Colonic mucosa (tissue), 4 donors: ENCODE results near the gene ATP2A3. TPM values are rescaled to one million over a fixed set of nuclear protein-coding genes. Genes with fewer than 3 reads are reported as not detected.

Experiments used
- DNase-seq: peaks from one replicate; pipeline ENCODE4 v3.0.0-alpha.2; 2020
- H3K27ac ChIP-seq: fragments of 200-600 bp; one replicate; pipeline ENCODE4 v1.8.0; 2021
- H3K27me3 ChIP-seq: fragments of 200-600 bp; one replicate; pipeline ENCODE4 v1.8.0; 2021
- H3K36me3 ChIP-seq: fragments of 200-600 bp; one replicate; pipeline ENCODE4 v1.8.0; 2021
- H3K4me1 ChIP-seq: fragments of 200-600 bp; one replicate; pipeline ENCODE4 v1.8.0; 2021; ENCODE audit warnings: mild to moderate bottlenecking
- H3K4me3 ChIP-seq: fragments of 200-600 bp; one replicate; pipeline ENCODE4 v1.8.0; 2021
- H3K9ac ChIP-seq, 2 donors: one replicate each; pipeline ENCODE4 v1.7.0; 2013; ENCODE audit warnings: control low read depth in 2 of 2, low read depth in 2 of 2, low read length in 2 of 2
- H3K9me3 ChIP-seq: fragments of 200-600 bp; one replicate; pipeline ENCODE4 v1.8.0; 2021
- intact Hi-C: fragments of 100-400 bp; cut with DNase I; formaldehyde crosslinking; loops from one replicate; pipeline ENCODE4 v1.14.1; 2022
- total RNA-seq, 2 donors: library from RNA; stranded (reverse); fragmentation: NEBNext Ultra II Directional in 1 of 2; extraction: Animal tissue kit (Norgen Biotek cat#: 25700) in 1 of 2; gene quantifications; one replicate each; pipeline ENCODE4 v1.2.1, GENCODE V29; 2021
- TF ChIP-seq, protein P1 (sequence below): fragments of 200-600 bp; IDR thresholded peaks from one replicate; pipeline ENCODE4 v1.8.0; 2022; ENCODE audit warnings: antibody characterized with exemption, mild to moderate bottlenecking
- donor health status: healthy.
- donor health status: DM: no; HTN: no; CAD: no.
- donor health status: DM: no; HTN: no; CAD: no.

ATP2A3 gene
- total RNA-seq, 2 donors from 2014 or later, result 197 to 308 TPM

DNA sequence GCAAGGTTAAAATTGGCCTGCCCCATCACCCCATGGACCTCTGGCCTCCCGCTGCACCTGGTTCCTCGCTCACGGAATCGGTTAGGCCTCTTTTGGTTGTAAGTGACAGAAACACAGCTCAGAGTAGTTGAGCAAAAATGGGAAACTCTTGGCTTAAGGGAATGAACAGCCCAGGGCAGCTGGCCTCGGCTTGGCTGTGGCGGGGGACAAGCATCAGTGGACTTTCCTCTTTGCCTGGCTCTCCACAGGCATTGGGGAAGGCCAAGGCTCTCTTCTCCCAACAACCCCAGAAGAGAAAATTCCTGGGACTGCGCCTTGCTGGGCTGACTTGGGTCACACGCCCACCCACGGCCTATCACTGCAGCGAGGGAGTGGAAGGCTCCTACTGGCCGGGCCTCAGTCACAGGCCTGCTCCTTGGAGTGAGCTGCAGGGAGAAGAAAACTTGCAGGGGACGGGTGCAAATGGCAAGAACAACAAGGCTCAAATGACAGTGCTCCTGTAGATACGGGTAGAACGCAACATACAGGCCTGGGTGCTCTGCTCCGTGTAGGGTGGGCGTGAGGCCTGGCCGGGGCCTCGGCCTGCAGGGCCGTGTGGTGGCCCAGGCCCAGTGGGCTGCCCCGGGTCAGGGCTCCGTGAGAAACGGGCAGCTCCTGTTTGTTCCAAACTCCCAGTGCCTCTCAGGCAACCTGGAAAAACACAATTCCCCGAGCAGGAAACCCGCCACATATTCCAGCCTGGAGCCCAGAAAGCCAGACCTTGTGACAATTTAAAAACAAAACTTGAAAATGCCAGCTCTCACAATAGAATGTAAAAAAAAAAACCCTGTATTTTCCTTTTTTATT lies 25.0 kb upstream of the ATP2A3 start:
- Histone ChIP-seq H3K36me3 (no peaks in the 10 kb centered on the region), H3K27ac (no peak overlapping the region), H3K27me3 (no peaks in the 10 kb centered on the region), H3K4me3 (no peak overlapping the region), H3K9me3 (no peaks in the 10 kb centered on the region), H3K4me1 (no peaks in the 10 kb centered on the region), H3K9ac (no peak overlapping the region)
- TF ChIP-seq, protein P1, sequence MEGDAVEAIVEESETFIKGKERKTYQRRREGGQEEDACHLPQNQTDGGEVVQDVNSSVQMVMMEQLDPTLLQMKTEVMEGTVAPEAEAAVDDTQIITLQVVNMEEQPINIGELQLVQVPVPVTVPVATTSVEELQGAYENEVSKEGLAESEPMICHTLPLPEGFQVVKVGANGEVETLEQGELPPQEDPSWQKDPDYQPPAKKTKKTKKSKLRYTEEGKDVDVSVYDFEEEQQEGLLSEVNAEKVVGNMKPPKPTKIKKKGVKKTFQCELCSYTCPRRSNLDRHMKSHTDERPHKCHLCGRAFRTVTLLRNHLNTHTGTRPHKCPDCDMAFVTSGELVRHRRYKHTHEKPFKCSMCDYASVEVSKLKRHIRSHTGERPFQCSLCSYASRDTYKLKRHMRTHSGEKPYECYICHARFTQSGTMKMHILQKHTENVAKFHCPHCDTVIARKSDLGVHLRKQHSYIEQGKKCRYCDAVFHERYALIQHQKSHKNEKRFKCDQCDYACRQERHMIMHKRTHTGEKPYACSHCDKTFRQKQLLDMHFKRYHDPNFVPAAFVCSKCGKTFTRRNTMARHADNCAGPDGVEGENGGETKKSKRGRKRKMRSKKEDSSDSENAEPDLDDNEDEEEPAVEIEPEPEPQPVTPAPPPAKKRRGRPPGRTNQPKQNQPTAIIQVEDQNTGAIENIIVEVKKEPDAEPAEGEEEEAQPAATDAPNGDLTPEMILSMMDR, result no peak
- intact Hi-C loops, result no loop called here
- no peak for DNase-seq

DNA sequence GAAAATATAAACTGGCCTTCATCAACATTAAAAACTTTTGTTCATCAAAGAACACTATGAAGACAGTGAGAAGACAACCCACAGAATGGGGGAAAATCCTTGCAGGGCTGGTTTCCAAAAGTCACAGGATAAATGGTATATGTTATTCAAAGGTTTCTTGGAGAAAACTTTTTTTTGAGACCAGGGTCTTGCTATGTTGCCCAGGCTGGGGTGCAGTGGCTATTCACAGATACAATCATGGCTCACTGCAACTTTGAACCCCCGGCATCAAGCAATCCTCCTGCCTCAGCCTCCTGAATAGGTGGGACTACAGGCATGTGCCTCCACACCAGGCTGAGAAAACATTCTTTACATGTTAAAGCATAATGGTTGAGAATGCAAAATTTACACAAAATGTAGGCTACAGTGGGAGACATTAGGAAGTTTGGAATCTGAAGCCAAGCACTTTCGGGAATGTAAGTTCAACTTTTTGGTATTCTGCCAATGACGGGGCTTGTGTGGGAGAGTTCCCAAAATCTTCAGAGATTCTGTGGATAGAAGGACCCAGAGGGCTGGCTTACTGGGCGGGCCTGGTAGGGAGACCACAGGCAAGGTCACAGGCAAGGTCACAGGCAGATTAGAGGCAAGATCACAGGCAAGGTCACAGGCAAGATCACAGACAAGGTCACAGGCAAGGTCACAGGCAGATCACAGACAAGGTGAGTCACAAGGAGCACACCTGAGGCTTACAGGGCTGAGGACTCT lies 24.2 kb upstream of the ATP2A3 start:
- DNase-seq, result no peak
- intact Hi-C loops, result no loop called here

DNA sequence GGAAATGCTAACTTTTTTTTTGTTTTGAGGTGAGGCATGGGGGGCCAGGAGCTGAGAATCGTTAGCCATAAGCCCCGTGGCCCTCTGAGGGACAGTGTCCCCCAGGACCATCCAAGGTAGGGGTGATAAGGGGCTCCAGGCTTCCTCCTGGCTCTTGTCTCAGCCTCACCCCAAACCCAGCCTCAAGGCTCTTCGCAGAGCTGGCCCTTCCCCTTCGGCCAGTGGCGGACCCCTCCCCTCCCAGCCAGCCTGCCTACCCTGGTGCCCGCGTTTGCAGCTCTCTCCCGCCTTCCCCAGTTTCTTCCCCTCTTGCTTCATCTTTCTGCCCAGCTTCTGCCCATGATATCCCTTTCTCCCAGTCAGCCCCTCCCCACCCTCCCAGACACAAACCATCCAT lies 22.7 kb upstream of the ATP2A3 start:
- no peaks in the 10 kb centered on the region for H3K27me3 ChIP-seq
- no peak overlapping the region for H3K4me3 ChIP-seq
- no peak overlapping the region for H3K27ac ChIP-seq
- no peaks in the 10 kb centered on the region for H3K4me1 ChIP-seq
- no peaks in the 10 kb centered on the region for H3K36me3 ChIP-seq
- H3K9ac ChIP-seq, result no peak overlapping the region
- no peak for DNase-seq
- intact Hi-C loops, result no loop called here
- TF ChIP-seq, protein P1, result no peak
- H3K9me3 ChIP-seq, result no peaks in the 10 kb centered on the region

More for the DNA sequence above, 24.2 kb upstream of the ATP2A3 start:
- Histone ChIP-seq H3K36me3 (no peaks in the 10 kb centered on the region), H3K27me3 (no peaks in the 10 kb centered on the region), H3K27ac (no peak overlapping the region), H3K9ac (no peak overlapping the region), H3K9me3 (no peaks in the 10 kb centered on the region), H3K4me3 (no peak overlapping the region), H3K4me1 (no peaks in the 10 kb centered on the region)
- TF ChIP-seq, protein P1, result no peak

DNA sequence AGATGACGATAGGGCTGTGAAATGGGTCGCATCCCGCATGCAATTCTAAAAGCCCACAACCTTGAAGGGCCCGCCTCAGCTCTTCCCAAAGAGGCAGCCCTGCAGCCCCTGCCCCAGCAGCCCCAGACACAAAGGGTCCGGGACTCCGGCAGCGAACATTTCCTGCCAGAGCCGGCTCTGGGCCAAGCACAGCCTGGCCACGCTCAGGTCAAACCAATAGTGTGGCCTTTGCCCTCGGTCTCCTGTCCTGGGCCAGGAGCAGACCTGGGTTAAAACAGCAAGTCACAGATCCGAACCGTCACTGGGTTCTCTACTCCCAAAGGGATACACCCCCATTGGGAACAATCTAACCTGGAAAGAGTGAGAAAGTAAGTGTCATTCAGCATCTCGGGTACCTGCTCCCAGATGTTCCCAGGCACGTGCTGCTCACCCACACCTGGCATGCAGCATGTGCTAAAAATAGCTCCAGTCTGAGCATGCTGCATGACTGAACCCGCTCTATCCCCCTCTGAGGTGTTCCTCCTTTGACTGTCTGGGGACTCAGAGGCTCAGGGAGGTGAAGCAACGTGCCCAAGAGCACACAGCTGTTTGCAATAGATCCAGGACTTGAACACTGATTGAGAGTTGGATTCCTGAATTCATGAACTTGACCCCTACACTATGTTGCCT lies 22.2 kb upstream of the ATP2A3 start:
- Histone ChIP-seq H3K4me3 (no peak overlapping the region), H3K27ac (no peak overlapping the region), H3K4me1 (no peaks in the 10 kb centered on the region), H3K36me3 (no peaks in the 10 kb centered on the region), H3K9me3 (no peaks in the 10 kb centered on the region), H3K9ac (no peak overlapping the region), H3K27me3 (no peaks in the 10 kb centered on the region)
- intact Hi-C loops, result no loop called here
- no peak for DNase-seq
- TF ChIP-seq, protein P1, result no peak

DNA sequence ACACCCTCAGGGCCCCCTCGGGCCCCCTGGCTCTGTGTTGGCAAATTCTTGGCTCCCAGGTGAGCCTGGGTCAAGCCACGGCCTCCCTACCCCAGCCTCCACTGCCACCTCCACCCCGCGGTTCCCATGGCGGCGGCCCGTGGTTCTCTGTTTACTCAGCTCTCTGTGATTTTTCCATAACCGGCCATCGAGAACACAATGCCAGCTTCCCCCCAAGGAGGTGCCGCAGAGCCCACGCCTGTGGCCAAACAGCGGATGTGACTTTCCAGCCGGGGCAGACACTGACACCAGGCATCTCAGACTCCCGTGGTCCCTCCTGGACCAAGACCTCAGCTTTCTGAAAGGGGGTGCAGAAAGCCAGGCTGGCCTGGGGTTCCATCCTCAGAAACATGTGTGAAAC lies 21.6 kb upstream of the ATP2A3 start:
- no peaks in the 10 kb centered on the region for H3K4me1 ChIP-seq
- no peaks in the 10 kb centered on the region for H3K36me3 ChIP-seq
- no peak overlapping the region for H3K27ac ChIP-seq
- intact Hi-C loops, result no loop called here
- H3K27me3 ChIP-seq, result no peaks in the 10 kb centered on the region
- no peak overlapping the region for H3K4me3 ChIP-seq
- H3K9me3 ChIP-seq, result no peaks in the 10 kb centered on the region
- TF ChIP-seq, protein P1, result no peak
- H3K9ac ChIP-seq, result no peak overlapping the region
- no peak for DNase-seq
